Mesenchymal stem cell (in vitro differentiated cells and primary cell): ENCODE measurements around the gene PHF3.
A peak's percentile ranks its signal among the peaks of the same experiment; 100 is the strongest.

Experiments used
- DNase-seq: peaks from one replicate; pipeline ENCODE4 v3.0.0-alpha.2; 2013
- H2AFZ ChIP-seq: one replicate; pipeline ENCODE4 v1.6.1; 2013; ENCODE audit warnings: low read depth, mild to moderate bottlenecking, control low read depth, inconsistent platforms, low read length, moderate library complexity
- H2AK5ac ChIP-seq: 2 replicates; pipeline ENCODE4 v1.6.1; 2013; ENCODE audit warnings: low read length, moderate library complexity, mild to moderate bottlenecking, inconsistent platforms; ENCODE audit not compliant: severe bottlenecking
- H2BK120ac ChIP-seq: one replicate; pipeline ENCODE4 v1.6.1; 2013; ENCODE audit warnings: low read depth, mild to moderate bottlenecking, inconsistent platforms, low read length, moderate library complexity
- H2BK12ac ChIP-seq, 2 experiments: one replicate each; pipeline ENCODE4 v1.6.1; 2013; ENCODE audit warnings: inconsistent platforms in 2 of 2, low read length in 2 of 2, mild to moderate bottlenecking in 2 of 2, moderate library complexity in 2 of 2, control low read depth in 1 of 2
- H2BK15ac ChIP-seq: one replicate; pipeline ENCODE4 v1.6.1; 2013; ENCODE audit warnings: mild to moderate bottlenecking, low read depth, inconsistent platforms; ENCODE audit not compliant: poor library complexity, severe bottlenecking
- H2BK5ac ChIP-seq: 2 replicates; pipeline ENCODE4 v1.6.1; 2013; ENCODE audit warnings: low read depth, mild to moderate bottlenecking, low read length, control low read depth, inconsistent platforms; ENCODE audit not compliant: poor library complexity, severe bottlenecking
- H3K14ac ChIP-seq, 2 experiments: one replicate each; pipeline ENCODE4 v1.6.1; 2013; ENCODE audit warnings: inconsistent platforms in 2 of 2, low read length in 2 of 2, control low read depth in 1 of 2, mild to moderate bottlenecking in 1 of 2, moderate library complexity in 1 of 2
- H3K18ac ChIP-seq, 2 experiments: one replicate each; pipeline ENCODE4 v1.6.1; 2013; ENCODE audit warnings: inconsistent platforms in 2 of 2, low read length in 2 of 2, control low read depth in 1 of 2, low read depth in 1 of 2, mild to moderate bottlenecking in 1 of 2
- H3K23ac ChIP-seq, 2 experiments: one replicate each; pipeline ENCODE4 v1.6.1; 2013; ENCODE audit warnings: inconsistent platforms in 2 of 2, low read length in 2 of 2, mild to moderate bottlenecking in 2 of 2, moderate library complexity in 2 of 2, control low read depth in 1 of 2
- H3K27ac ChIP-seq: 2 replicates; pipeline ENCODE4 v1.5.1; 2013; ENCODE audit warnings: mild to moderate bottlenecking, moderate library complexity, low read length, control low read depth, inconsistent platforms; ENCODE audit not compliant: poor library complexity, severe bottlenecking
- H3K27me3 ChIP-seq, 2 experiments: 2 replicates each; pipeline versions ENCODE4 v1.6.1 to v1.7.0; 2013; ENCODE audit warnings: low read length in 2 of 2, mild to moderate bottlenecking in 2 of 2, moderate library complexity in 2 of 2, control low read depth in 1 of 2, inconsistent platforms in 1 of 2; ENCODE audit not compliant: control insufficient read depth in 1 of 2, insufficient read depth in 1 of 2
- H3K36me3 ChIP-seq, 2 experiments: 2 replicates each; pipeline versions ENCODE4 v1.6.1 to v1.7.0; 2013; ENCODE audit warnings: low read length in 2 of 2, control low read depth in 1 of 2, inconsistent platforms in 1 of 2, low read depth in 1 of 2, mild to moderate bottlenecking in 1 of 2; ENCODE audit not compliant: insufficient read depth in 2 of 2, control insufficient read depth in 1 of 2
- H3K4ac ChIP-seq, 2 experiments: one replicate each; pipeline ENCODE4 v1.6.1; 2013; ENCODE audit warnings: inconsistent platforms in 2 of 2, low read length in 2 of 2, mild to moderate bottlenecking in 2 of 2, moderate library complexity in 2 of 2, control low read depth in 1 of 2, low read depth in 1 of 2
- H3K4me1 ChIP-seq: 2 replicates; pipeline ENCODE4 v1.6.1; 2013; ENCODE audit warnings: low read depth, low read length, control low read depth; ENCODE audit not compliant: control insufficient read depth, insufficient read depth
- H3K4me2 ChIP-seq: 2 replicates; pipeline ENCODE4 v1.6.1; 2013; ENCODE audit warnings: low read length, mild to moderate bottlenecking, inconsistent platforms; ENCODE audit not compliant: poor library complexity, severe bottlenecking
- H3K4me3 ChIP-seq, 2 experiments: 2 replicates each; pipeline versions ENCODE4 v1.5.1 to v1.7.0; 2013; ENCODE audit warnings: low read length in 2 of 2, mild to moderate bottlenecking in 2 of 2, control low read depth in 1 of 2, low read depth in 1 of 2; ENCODE audit not compliant: insufficient read depth in 1 of 2
- H3K79me1 ChIP-seq: replicated peaks from 2 replicates; pipeline ENCODE4 v1.6.1; 2013; ENCODE audit warnings: mild to moderate bottlenecking, control low read depth, low read length, inconsistent platforms; ENCODE audit not compliant: poor library complexity, severe bottlenecking
- H3K9ac ChIP-seq: 2 replicates; pipeline ENCODE4 v1.7.0; 2013; ENCODE audit warnings: mild to moderate bottlenecking, low read length, moderate library complexity
- H3K9me3 ChIP-seq: 2 replicates; pipeline ENCODE4 v1.7.0; 2013; ENCODE audit warnings: mild to moderate bottlenecking, low read length; ENCODE audit not compliant: control insufficient read depth
- H4K8ac ChIP-seq: one replicate; pipeline ENCODE4 v1.6.1; 2013; ENCODE audit warnings: inconsistent platforms, mild to moderate bottlenecking, low read length, moderate library complexity
- H4K91ac ChIP-seq: one replicate; pipeline ENCODE4 v1.6.1; 2013; ENCODE audit warnings: mild to moderate bottlenecking, low read length, inconsistent platforms
- WGBS: methylation state at CpG from one replicate; pipeline ENCODE4 v1.1.7; 2013; ENCODE audit warnings: mixed read lengths; 5-methylcytosine and 5-hydroxymethylcytosine counted together

The PHF3 gene

DNA sequence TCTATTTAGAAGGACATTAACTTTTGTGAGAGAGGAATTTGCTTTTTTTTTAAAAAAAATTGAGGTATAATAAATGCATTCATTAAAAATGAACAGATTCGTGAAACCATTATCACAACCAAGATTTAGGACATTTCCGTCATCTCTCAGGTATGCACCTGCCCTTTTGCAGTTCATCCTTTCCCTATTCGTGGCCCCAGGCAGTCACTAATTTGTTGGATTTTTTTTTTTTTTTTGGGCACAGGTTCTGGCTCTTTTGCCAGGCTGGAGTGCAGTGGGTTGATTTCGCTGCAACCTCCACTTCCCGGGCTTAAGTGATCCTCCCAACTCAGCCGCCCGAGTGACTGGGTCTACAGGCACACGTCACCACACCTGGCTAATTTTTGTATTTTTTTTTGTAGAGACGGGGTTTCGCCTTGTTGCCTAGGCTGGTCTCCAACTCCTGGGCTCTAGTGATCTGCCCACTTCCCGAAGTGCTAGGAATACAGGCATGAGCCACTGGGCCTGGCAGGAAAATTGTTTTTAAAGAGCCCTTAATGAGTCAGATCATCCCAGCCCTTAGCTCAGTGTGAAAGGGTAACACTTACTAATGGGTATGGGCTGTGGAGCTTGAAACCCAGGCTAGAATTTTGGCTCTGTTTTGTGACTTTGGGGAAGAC, 9.2 kb downstream of the PHF3 start:
- Histone ChIP-seq H4K8ac (no peak overlapping the region), H3K4me1 (peaks cover 3% of the 10 kb centered on the region), H3K36me3 (peaks cover 3 to 16% of the 10 kb centered on the region in 2 experiments), H3K23ac (no peak overlapping the region), H3K27ac (no peak overlapping the region), H3K79me1 (no peaks in the 10 kb centered on the region), H2BK12ac (no peak overlapping the region), H4K91ac (no peak overlapping the region), H3K14ac (no peak overlapping the region), H2BK5ac (no peak overlapping the region), H3K4ac (no peak overlapping the region), H2BK15ac (no peak overlapping the region), H3K9ac (no peak overlapping the region), H2AFZ (no peak overlapping the region), H3K9me3 (no peaks in the 10 kb centered on the region), H3K4me3 (no peak overlapping the region), H2BK120ac (no peak overlapping the region), H2AK5ac (no peak overlapping the region), H3K18ac (no peak overlapping the region), H3K4me2 (no peak overlapping the region), H3K27me3 (no peaks in the 10 kb centered on the region)
- WGBS: 94% methylated on average over 9 of the region's 11 CpGs
- DNase-seq: no peak

DNA sequence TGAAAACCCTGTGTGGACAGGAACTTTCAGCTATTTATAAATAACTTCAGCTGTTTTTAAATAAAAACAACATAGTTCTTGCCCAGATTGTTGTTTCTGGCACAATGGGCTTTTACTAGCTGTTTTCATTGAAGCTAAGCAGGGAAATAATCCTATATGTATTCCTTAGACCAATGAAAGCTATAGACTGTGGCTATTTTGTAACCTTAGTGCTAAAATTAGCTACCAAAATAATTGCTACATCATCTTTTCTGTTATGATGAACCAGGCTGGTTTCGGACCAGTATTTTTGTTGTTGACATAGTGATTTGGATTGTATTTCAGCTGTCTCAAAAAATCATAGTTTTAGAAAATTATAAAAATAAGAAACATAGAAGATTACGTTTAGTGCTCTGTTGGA, 13.7 kb downstream of the PHF3 start:
- Histone ChIP-seq H3K9me3 (peaks cover 3% of the 10 kb centered on the region), H2BK5ac (no peak overlapping the region), H3K9ac (peak overlapping the region; percentile 46), H3K14ac (no peak overlapping the region), H3K27me3 (no peaks in the 10 kb centered on the region), H3K4ac (no peak overlapping the region), H4K8ac (no peak overlapping the region), H2BK120ac (no peak overlapping the region), H2BK15ac (no peak overlapping the region), H3K4me1 (peaks cover 3% of the 10 kb centered on the region), H2BK12ac (no peak overlapping the region), H3K79me1 (peaks cover 1% of the 10 kb centered on the region), H3K27ac (no peak overlapping the region), H4K91ac (no peak overlapping the region), H3K4me2 (no peak overlapping the region), H3K36me3 (peaks cover 0 to 12% of the 10 kb centered on the region in 2 experiments), H3K4me3 (no peak overlapping the region), H2AK5ac (no peak overlapping the region), H3K23ac (no peak overlapping the region), H3K18ac (no peak overlapping the region), H2AFZ (no peak overlapping the region)
- WGBS: 100% methylated on average over 1 of the region's 2 CpGs
- peak; percentile 26 for DNase-seq

DNA sequence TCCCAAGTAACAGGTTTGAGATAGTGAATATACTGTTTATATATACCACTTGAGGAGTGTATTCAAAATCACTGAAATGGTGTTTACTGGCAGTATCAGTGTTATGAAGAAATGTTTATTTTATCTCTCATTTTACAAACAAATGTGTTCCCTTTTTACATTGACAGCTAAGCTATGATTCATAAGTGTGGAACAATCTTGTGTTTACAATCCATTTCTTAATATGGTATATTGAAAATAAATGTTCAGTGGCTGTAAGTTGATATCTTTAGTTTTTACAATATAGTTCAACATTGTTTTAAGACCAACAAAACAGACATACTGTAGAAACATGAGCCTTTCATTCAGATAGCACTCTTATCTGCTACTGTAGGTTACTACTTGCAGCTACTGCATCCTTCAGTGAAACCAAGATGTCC, 14.3 kb downstream of the PHF3 start:
- Histone ChIP-seq H2BK12ac (no peak overlapping the region), H3K18ac (no peak overlapping the region), H3K27me3 (no peaks in the 10 kb centered on the region), H3K4ac (no peak overlapping the region), H3K79me1 (peaks cover 1% of the 10 kb centered on the region), H3K4me1 (peaks cover 1% of the 10 kb centered on the region), H3K4me2 (no peak overlapping the region), H4K91ac (no peak overlapping the region), H3K14ac (no peak overlapping the region), H3K9ac (peak overlapping the region; percentile 6), H4K8ac (no peak overlapping the region), H3K36me3 (peaks cover 0 to 12% of the 10 kb centered on the region in 2 experiments), H2AFZ (no peak overlapping the region), H3K9me3 (peaks cover 3% of the 10 kb centered on the region), H2AK5ac (no peak overlapping the region), H2BK15ac (no peak overlapping the region), H2BK5ac (no peak overlapping the region), H3K27ac (no peak overlapping the region), H2BK120ac (no peak overlapping the region), H3K23ac (no peak overlapping the region), H3K4me3 (no peak overlapping the region)
- DNase-seq: peak; percentile 34

DNA sequence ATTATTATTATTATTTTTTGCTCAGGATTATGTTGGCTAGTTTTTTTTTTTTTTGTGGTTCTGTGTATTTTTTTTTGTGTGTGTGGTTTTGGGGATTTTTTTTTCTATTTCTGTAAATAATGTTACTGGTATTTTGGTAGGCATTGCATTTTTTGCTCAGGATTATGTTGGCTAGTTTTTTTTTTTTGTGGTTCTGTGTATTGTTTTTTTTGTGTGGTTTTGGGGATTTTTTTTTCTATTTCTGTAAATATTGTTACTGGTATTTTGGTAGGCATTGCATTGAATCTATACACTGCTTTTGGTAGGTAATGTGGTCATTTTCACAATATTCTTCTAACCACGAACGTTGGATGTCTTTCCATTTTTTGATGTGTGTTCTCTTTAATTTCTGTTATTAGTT, 17.4 kb downstream of the PHF3 start:
- H2BK120ac ChIP-seq: no peak overlapping the region
- H4K91ac ChIP-seq: no peak overlapping the region
- no peak overlapping the region for H3K4me3 ChIP-seq
- no peak overlapping the region for H3K14ac ChIP-seq
- no peak overlapping the region for H3K18ac ChIP-seq
- no peak overlapping the region for H2BK15ac ChIP-seq
- H3K4ac ChIP-seq: no peak overlapping the region
- H3K27ac ChIP-seq: no peak overlapping the region
- peaks cover 0 to 3% of the 10 kb centered on the region in 2 experiments for H3K36me3 ChIP-seq
- peaks cover 3% of the 10 kb centered on the region for H3K9me3 ChIP-seq
- H3K9ac ChIP-seq: no peak overlapping the region
- no peak overlapping the region for H2BK12ac ChIP-seq
- H3K27me3 ChIP-seq: no peaks in the 10 kb centered on the region
- WGBS: no CpG with 5 or more reads among the region's 2 CpGs
- H2BK5ac ChIP-seq: no peak overlapping the region
- H3K4me1 ChIP-seq: no peaks in the 10 kb centered on the region
- H2AK5ac ChIP-seq: no peak overlapping the region
- no peak overlapping the region for H2AFZ ChIP-seq
- no peak overlapping the region for H3K4me2 ChIP-seq
- no peak overlapping the region for H4K8ac ChIP-seq
- no peak for DNase-seq
- H3K79me1 ChIP-seq: peaks cover 3% of the 10 kb centered on the region
- H3K23ac ChIP-seq: no peak overlapping the region
